Kidney (tissue), 14 donors: ENCODE data around the gene UTS2R. TPM values are rescaled to one million over a fixed set of nuclear protein-coding genes. Genes with fewer than 3 reads are reported as not detected.

Experiments
- DNase-seq, 5 donors: peaks; one replicate each; pipeline ENCODE4 v3.0.0-alpha.2; 2013 to 2020
- FAIRE-seq: peaks from 2 replicates; lab custom pipeline; 2012; peaks lifted over from hg19 to GRCh38; lab: Jason Lieb, UNC
- H3K27ac ChIP-seq, 2 donors: one replicate each; pipeline ENCODE4 v1.7.0; 2013; ENCODE audit warnings: low read depth in 2 of 2, low read length in 2 of 2, inconsistent platforms in 1 of 2
- H3K27me3 ChIP-seq: one replicate; pipeline ENCODE4 v1.7.1; 2013; ENCODE audit warnings: low read length, inconsistent platforms; ENCODE audit not compliant: control insufficient read depth, insufficient read depth
- H3K36me3 ChIP-seq, 3 donors: one replicate each; pipeline versions ENCODE4 v1.7.0 to v1.7.1; 2013; ENCODE audit warnings: low read length in 3 of 3, control low read depth in 1 of 3, inconsistent platforms in 1 of 3; ENCODE audit not compliant: insufficient read depth in 3 of 3, control insufficient read depth in 2 of 3
- H3K4me1 ChIP-seq, 3 donors: one replicate each; pipeline versions ENCODE4 v1.7.0 to v1.7.1; 2013; ENCODE audit warnings: low read length in 3 of 3, inconsistent platforms in 1 of 3, low read depth in 1 of 3; ENCODE audit not compliant: control insufficient read depth in 2 of 3, insufficient read depth in 2 of 3
- H3K4me3 ChIP-seq, 3 donors: one replicate each; pipeline versions ENCODE4 v1.7.0 to v1.8.1; 2013; ENCODE audit warnings: low read length in 3 of 3, control low read depth in 1 of 3, inconsistent platforms in 1 of 3
- H3K9ac ChIP-seq, 3 donors: one replicate each; pipeline versions ENCODE4 v1.7.0 to v1.7.1; 2013; ENCODE audit warnings: low read length in 3 of 3, control low read depth in 1 of 3, inconsistent platforms in 1 of 3
- H3K9me3 ChIP-seq, 3 donors: one replicate each; pipeline versions ENCODE4 v1.7.0 to v1.7.1; 2013; ENCODE audit warnings: low read length in 3 of 3, control low read depth in 1 of 3, inconsistent platforms in 1 of 3; ENCODE audit not compliant: control insufficient read depth in 2 of 3, insufficient read depth in 1 of 3
- CTCF ChIP-seq: IDR thresholded peaks from 3 replicates; pipeline ENCODE4 v1.5.1; 2012; ENCODE audit warnings: mild to moderate bottlenecking, moderate library complexity, borderline replicate concordance; ENCODE audit not compliant: insufficient read depth; ENCODE audit errors: extremely low read depth
- intact Hi-C: fragments of 100-400 bp; cut with DNase I; formaldehyde crosslinking; loops from one replicate; pipeline ENCODE4 v1.11.1; 2022
- polyA plus RNA-seq: library from polyadenylated mRNA; stranded (reverse); fragments of 350-450 nt; fragmentation: Illumina TruSeq; extraction: RNeasy Lipid Tissue Mini Kit (QIAGEN cat#74804); gene quantifications from one replicate; pipeline ENCODE4 v1.2.3, GENCODE V29; 2014; ENCODE audit warnings: low read depth, low replicate concordance; ENCODE audit not compliant: insufficient read depth
- total RNA-seq: library from RNA; stranded (reverse); fragmentation: NEBNext Ultra II Directional; extraction: Animal tissue kit (Norgen Biotek cat#: 25700); gene quantifications from one replicate; pipeline ENCODE4 v1.2.1, GENCODE V29; 2021
- donor health status: control.
- donor health status: control.
- donor health status: control.
- donor health status: control.
- donor health status: control.
- donor health status: DM: yes; HTN: yes; CAD: no.
- donor health status: Normal renal cell carcinoma (clear cell type).

Gene UTS2R
- total and polyA plus RNA-seq, 2 donors from 2014 or later, result not detected

- FAIRE-seq (no peak), DNase-seq (no peak)
- intact Hi-C loops, result loop anchor here (10.0 kb wide), 1 partner anchor 421 kb away; no protein-coding TSS in a partner anchor
- H3K4me1 ChIP-seq, result peaks cover 0 to 8% (median 0%) of the 10 kb centered on the region in 3 donors
- no peak overlapping the region for H3K9ac ChIP-seq
- no peak for TF ChIP-seq CTCF
- H3K27ac ChIP-seq, result no peak overlapping the region
- H3K4me3 ChIP-seq, result no peak overlapping the region
- no peaks in the 10 kb centered on the region for H3K27me3 ChIP-seq
- no peaks in the 10 kb centered on the region for H3K36me3 ChIP-seq
- no peaks in the 10 kb centered on the region for H3K9me3 ChIP-seq
Measured at GRCh38 chr17:82353484-82353883, 18.1 kb upstream of the UTS2R start.

- no peaks in the 10 kb centered on the region for H3K36me3 ChIP-seq
- FAIRE-seq (no peak), DNase-seq (no peak)
- peaks cover 3% of the 10 kb centered on the region for H3K27me3 ChIP-seq
- H3K9ac ChIP-seq, result no peak overlapping the region
- no peak overlapping the region for H3K27ac ChIP-seq
- H3K9me3 ChIP-seq, result no peaks in the 10 kb centered on the region
- H3K4me3 ChIP-seq, result no peak overlapping the region
- H3K4me1 ChIP-seq, result peaks cover 0 to 8% (median 0%) of the 10 kb centered on the region in 3 donors
- TF ChIP-seq CTCF, result no peak
- intact Hi-C loops, result loop anchor here (5.0 to 10.0 kb wide), 2 partner anchors 192 to 420 kb away; no protein-coding TSS in a partner anchor
Measured at GRCh38 chr17:82354804-82355308, 16.7 kb upstream of the UTS2R start.

- TF ChIP-seq CTCF, result no peak
- no peaks in the 10 kb centered on the region for H3K36me3 ChIP-seq
- no peak overlapping the region for H3K27ac ChIP-seq
- H3K27me3 ChIP-seq, result peaks cover 3% of the 10 kb centered on the region
- FAIRE-seq, result no peak
- peaks cover 0 to 8% (median 0%) of the 10 kb centered on the region in 3 donors for H3K4me1 ChIP-seq
- no peak overlapping the region for H3K4me3 ChIP-seq
- DNase-seq, result peak in 4 of 5 donors; percentile 74 to 88 (median 78)
- no peaks in the 10 kb centered on the region for H3K9me3 ChIP-seq
- no peak overlapping the region for H3K9ac ChIP-seq
- intact Hi-C loops, result loop anchor here (5.0 to 10.0 kb wide), 2 partner anchors 191 to 419 kb away; no protein-coding TSS in a partner anchor
Measured at GRCh38 chr17:82355770-82356427, 15.7 kb upstream of the UTS2R start.
